H1 (cell line): ENCODE data around the gene BRD3OS. TPM values are rescaled to one million over a fixed set of nuclear protein-coding genes. Genes with fewer than 3 reads are reported as not detected.

Experiments
- CTCF ChIA-PET: fragments of 300-600 bp; sonication (Branson Sonifier 250); formaldehyde crosslinking; loops from one replicate; lab custom pipeline; 2021; ENCODE audit not compliant: partially characterized antibody; lab: Charles Lee
- POLR2A ChIA-PET: fragments of 300-600 bp; sonication (Branson Sonifier 250); formaldehyde crosslinking; loops from one replicate; lab custom pipeline; 2021; ENCODE audit warnings: inconsistent platforms; ENCODE audit not compliant: partially characterized antibody; lab: Charles Lee
- DNase-seq, 2 experiments: peaks; one replicate each; pipeline versions ENCODE4 v3.0.0 to v3.0.0-alpha.2; 2010 to 2022; ENCODE audit warnings: low spot score in 2 of 2, low read depth in 1 of 2, mixed read lengths in 1 of 2
- FAIRE-seq: peaks from 2 replicates; lab custom pipeline; 2011; peaks lifted over from hg19 to GRCh38; lab: Jason Lieb, UNC
- H2AFZ ChIP-seq: 2 replicates; pipeline ENCODE4 v1.8.1; 2012; ENCODE audit warnings: low read length, inconsistent platforms
- H2AK5ac ChIP-seq: 2 replicates; pipeline ENCODE4 v1.6.1; 2013; ENCODE audit warnings: low read depth, low read length
- H2BK120ac ChIP-seq: replicated peaks from 2 replicates; pipeline ENCODE3; 2013; ENCODE audit warnings: low read depth, low read length, inconsistent platforms
- H2BK12ac ChIP-seq: 2 replicates; pipeline ENCODE4 v1.6.1; 2013; ENCODE audit warnings: low read depth, low read length
- H2BK15ac ChIP-seq: 2 replicates; pipeline ENCODE4 v1.6.1; 2013; ENCODE audit warnings: low read length
- H2BK20ac ChIP-seq: 2 replicates; pipeline ENCODE4 v1.6.1; 2013; ENCODE audit warnings: low read length
- H2BK5ac ChIP-seq: 2 replicates; pipeline ENCODE4 v1.6.1; 2013; ENCODE audit warnings: low read depth, low read length
- H3K14ac ChIP-seq: 2 replicates; pipeline ENCODE4 v1.6.1; 2013; ENCODE audit warnings: inconsistent platforms; ENCODE audit not compliant: insufficient read length
- H3K18ac ChIP-seq: 2 replicates; pipeline ENCODE4 v1.6.1; 2013; ENCODE audit warnings: low read length; ENCODE audit errors: extremely low read depth
- H3K23ac ChIP-seq: 2 replicates; pipeline ENCODE4 v1.6.1; 2013; ENCODE audit warnings: inconsistent platforms; ENCODE audit not compliant: insufficient read length
- H3K23me2 ChIP-seq: 2 replicates; pipeline ENCODE4 v1.6.1; 2013; ENCODE audit warnings: low read depth, low read length
- H3K27ac ChIP-seq: 2 replicates; pipeline ENCODE4 v1.6.1; 2011; ENCODE audit warnings: low read depth, low read length, inconsistent platforms
- H3K27me3 ChIP-seq, 4 experiments: replicated peaks in 1 of 4; 1 replicate in 1 of 4; 2 replicates in 3 of 4; pipeline versions ENCODE4 v1.6.1 to v1.8.1; 2011 to 2013; ENCODE audit warnings: low read length in 3 of 4, mild to moderate bottlenecking in 3 of 4, inconsistent platforms in 2 of 4, mixed read lengths in 2 of 4, moderate library complexity in 1 of 4; ENCODE audit not compliant: control insufficient read depth in 3 of 4, insufficient read depth in 3 of 4; ENCODE audit errors: extremely low read depth in 1 of 4
- H3K36me3 ChIP-seq, 4 experiments: 2 replicates each; pipeline versions ENCODE4 v1.6.1 to v1.8.1; 2011 to 2013; ENCODE audit warnings: mild to moderate bottlenecking in 4 of 4, low read length in 3 of 4, moderate library complexity in 2 of 4, control low read depth in 1 of 4, inconsistent platforms in 1 of 4; ENCODE audit not compliant: insufficient read depth in 4 of 4, control insufficient read depth in 2 of 4
- H3K4ac ChIP-seq: replicated peaks from 2 replicates; pipeline ENCODE3; 2013; ENCODE audit warnings: low read length, low read depth, mixed read lengths, inconsistent platforms; ENCODE audit not compliant: insufficient read length
- H3K4me1 ChIP-seq, 4 experiments: replicated peaks in 1 of 4; 1 replicate in 1 of 4; 2 replicates in 3 of 4; pipeline versions ENCODE4 v1.6.1 to v1.8.1; 2011 to 2013; ENCODE audit warnings: low read length in 3 of 4, inconsistent platforms in 2 of 4, mixed read lengths in 1 of 4; ENCODE audit not compliant: insufficient read depth in 4 of 4, control insufficient read depth in 3 of 4
- H3K4me2 ChIP-seq, 2 experiments: 2 replicates each; pipeline versions ENCODE4 v1.6.1 to v1.8.1; 2011 to 2013; ENCODE audit warnings: low read depth in 2 of 2, low read length in 2 of 2, control low read depth in 1 of 2, inconsistent platforms in 1 of 2, mild to moderate bottlenecking in 1 of 2; ENCODE audit not compliant: insufficient read depth in 1 of 2
- H3K4me3 ChIP-seq, 4 experiments: fragments of 200-600, 300-600 bp in 1 of 4; sonication (generic), shearing (Covaris generic), sonication (Bioruptor Twin) in 1 of 4; 2 replicates each; pipeline versions ENCODE4 v1.5.1 to v1.8.1; 2011 to 2016; ENCODE audit warnings: low read length in 4 of 4, low read depth in 3 of 4, control low read depth in 2 of 4, inconsistent platforms in 2 of 4, mild to moderate bottlenecking in 2 of 4, mixed read lengths in 1 of 4, moderate library complexity in 1 of 4; ENCODE audit not compliant: insufficient read depth in 2 of 4; ENCODE audit errors: extremely low read depth in 1 of 4
- H3K56ac ChIP-seq: replicated peaks from 2 replicates; pipeline ENCODE3; 2013; ENCODE audit warnings: low read depth, mild to moderate bottlenecking, mixed read lengths, low read length, inconsistent platforms; ENCODE audit not compliant: insufficient read length
- H3K79me1 ChIP-seq: 2 replicates; pipeline ENCODE4 v1.6.1; 2013; ENCODE audit warnings: low read depth, low read length, control low read depth
- H3K79me2 ChIP-seq, 2 experiments: 2 replicates each; pipeline versions ENCODE4 v1.6.1 to v1.8.1; 2012 to 2013; ENCODE audit warnings: low read length in 2 of 2, mild to moderate bottlenecking in 2 of 2, inconsistent platforms in 1 of 2; ENCODE audit not compliant: insufficient read depth in 2 of 2, control insufficient read depth in 1 of 2
- H3K9ac ChIP-seq, 4 experiments: replicated peaks in 1 of 4; 1 replicate in 1 of 4; 2 replicates in 3 of 4; pipeline versions ENCODE4 v1.6.1 to v1.8.1; 2011 to 2013; ENCODE audit warnings: low read depth in 3 of 4, low read length in 3 of 4, control low read depth in 2 of 4, mild to moderate bottlenecking in 2 of 4, moderate library complexity in 2 of 4, inconsistent platforms in 1 of 4; ENCODE audit errors: extremely low read depth in 1 of 4
- H3K9me3 ChIP-seq, 2 experiments: 2 replicates each; pipeline versions ENCODE4 v1.6.1 to v1.8.1; 2012 to 2013; ENCODE audit warnings: mild to moderate bottlenecking in 2 of 2, moderate library complexity in 2 of 2, control low read depth in 1 of 2, inconsistent platforms in 1 of 2, low read depth in 1 of 2, low read length in 1 of 2, mixed read lengths in 1 of 2; ENCODE audit not compliant: insufficient read depth in 2 of 2
- H4K20me1 ChIP-seq, 2 experiments: replicated peaks in 1 of 2; 2 replicates each; pipeline versions ENCODE3 to v1.8.1; 2011 to 2013; ENCODE audit warnings: inconsistent platforms in 2 of 2, low read length in 2 of 2, mild to moderate bottlenecking in 1 of 2; ENCODE audit not compliant: insufficient read depth in 2 of 2, control insufficient read depth in 1 of 2
- H4K5ac ChIP-seq: 2 replicates; pipeline ENCODE4 v1.6.1; 2013; ENCODE audit warnings: low read length, low read depth, mixed read lengths, inconsistent platforms; ENCODE audit not compliant: insufficient read length
- H4K8ac ChIP-seq: 2 replicates; pipeline ENCODE4 v1.8.0; 2013; ENCODE audit warnings: mild to moderate bottlenecking, moderate library complexity, low read length, inconsistent platforms; ENCODE audit not compliant: insufficient read depth; ENCODE audit errors: extremely low read depth
- H4K91ac ChIP-seq: replicated peaks from 2 replicates; pipeline ENCODE3; 2013; ENCODE audit warnings: low read length, mixed read lengths, inconsistent platforms; ENCODE audit not compliant: insufficient read length
- ASH2L ChIP-seq: fragments of 200-600, 300-600 bp; sonication (generic); IDR thresholded peaks from one replicate; pipeline ENCODE4 v1.7.1; 2017; ENCODE audit warnings: low read length
- EGR1 ChIP-seq: IDR thresholded peaks from 2 replicates; pipeline ENCODE4 v1.6.1; 2011; ENCODE audit warnings: low read depth, low read length, borderline replicate concordance
- RNF2 ChIP-seq: fragments of 200-900, 300-1000 bp; sonication (generic); IDR thresholded peaks from 2 replicates; pipeline ENCODE4 v1.7.1; 2016; ENCODE audit warnings: borderline replicate concordance, low read depth, mild to moderate bottlenecking, antibody characterized with exemption, low read length; ENCODE audit not compliant: poor library complexity, severe bottlenecking; ENCODE audit errors: missing control alignments
- SP2 ChIP-seq: IDR thresholded peaks from 2 replicates; pipeline ENCODE4 v1.6.1; 2012; ENCODE audit warnings: mild to moderate bottlenecking, low read length, inconsistent platforms
- TEAD4 ChIP-seq: IDR thresholded peaks from 2 replicates; pipeline ENCODE4 v1.6.1; 2012; ENCODE audit warnings: low read depth, low read length, inconsistent platforms, mixed read lengths
- WGBS, 2 experiments: shearing (Covaris generic) in 1 of 2; methylation state at CpG; one replicate each; pipeline versions ENCODE4 v1.1.6 to v1.1.7; 2013 to 2015; ENCODE audit warnings: low lambda C conversion rate in 2 of 2, mixed read lengths in 2 of 2, inconsistent platforms in 1 of 2, low coverage in 1 of 2, missing lambda C conversion rate in 1 of 2; ENCODE audit not compliant: insufficient replicate concordance in 2 of 2, insufficient coverage in 1 of 2, insufficient read length in 1 of 2; ENCODE audit errors: extremely low coverage in 1 of 2, missing lambda C conversion rate in 1 of 2; 5-methylcytosine and 5-hydroxymethylcytosine counted together
- polyA plus RNA-seq, 7 experiments: library from polyadenylated mRNA; depleted of rRNA in 3 of 7; stranded (reverse) in 5 of 7; unstranded in 2 of 7; fragments of >200 nt in 5 of 7; fragments of 200-250 nt in 2 of 7; gene quantifications; 1 replicate in 5 of 7; 2 replicates in 1 of 7; 4 replicates in 1 of 7; pipeline versions ENCODE4 v1.2.1 to v1.2.3, GENCODE V29; 2011 to 2013; ENCODE audit warnings: missing spikeins in 2 of 7, mixed read lengths in 2 of 7
- total RNA-seq: library from RNA; stranded (reverse); fragmentation: NEBNext Ultra II Directional; extraction: Animal tissue kit (Norgen Biotek cat#: 25700); gene quantifications from 2 replicates; pipeline ENCODE4 v1.2.1, GENCODE V29; 2021

The BRD3OS gene
- total and polyA plus RNA-seq, 2 of the 8 experiments (the other 6 are each of a cell fraction or from before 2014, with no cell fraction given), result 12.7 to 20.2 TPM

- H4K91ac ChIP-seq, result no peak overlapping the region
- no peaks in the 10 kb centered on the region for H3K23me2 ChIP-seq
- peak overlapping the region; percentile 46; the same call in 1 of the 2 replicates for H4K8ac ChIP-seq
- H3K79me1 ChIP-seq, result peaks cover 19% of the 10 kb centered on the region
- CTCF ChIA-PET, result interaction anchor here (2.3 kb wide), 1 partner anchor 10 kb away, joined by 7 read pairs; no protein-coding TSS in a partner anchor
- H2BK120ac ChIP-seq, result no peak overlapping the region
- H3K4me3 ChIP-seq, result no peak overlapping the region
- whole genome bisulfite sequencing, 2 experiments, result 95% methylated on average over 16 of the region's 16 CpGs; no CpG with 5 or more reads in 1 of the 2 experiments
- H3K27me3 ChIP-seq, result no peaks in the 10 kb centered on the region
- no peak overlapping the region for H4K5ac ChIP-seq
- H3K18ac ChIP-seq, result no peak overlapping the region
- no peak overlapping the region for H3K23ac ChIP-seq
- H4K20me1 ChIP-seq, result peaks cover 33 to 41% of the 10 kb centered on the region in 2 experiments
- H3K27ac ChIP-seq, result no peak overlapping the region
- H3K4ac ChIP-seq, result no peak overlapping the region
- POLR2A ChIA-PET, result interaction anchor here (0.7 to 3.9 kb wide), 3 partner anchors 9 to 24 kb away, joined by 3 to 19 read pairs (median 3); no protein-coding TSS in a partner anchor
- H2BK12ac ChIP-seq, result no peak overlapping the region
- H2AK5ac ChIP-seq, result no peak overlapping the region
- no peak overlapping the region for H2BK5ac ChIP-seq
- no peaks in the 10 kb centered on the region for H3K9me3 ChIP-seq
- no peak overlapping the region for H3K14ac ChIP-seq
- H2BK20ac ChIP-seq, result no peak overlapping the region
- H3K79me2 ChIP-seq, result peaks cover 6 to 49% of the 10 kb centered on the region in 2 experiments; a peak in 3 of 4 replicates
- peaks cover 9 to 43% (median 40%) of the 10 kb centered on the region in 4 experiments for H3K36me3 ChIP-seq
- H3K9ac ChIP-seq, result no peak overlapping the region
- no peak overlapping the region for H2BK15ac ChIP-seq
- H2AFZ ChIP-seq, result no peak overlapping the region
- FAIRE-seq, result no peak
- TF ChIP-seq SP2 (no peak), EGR1 (no peak), TEAD4 (no peak), RNF2 (no peak), ASH2L (no peak)
- TF ChIP-seq, all 59 proteins: peak for 0
- H3K4me2 ChIP-seq, result no peak overlapping the region
- no peak overlapping the region for H3K56ac ChIP-seq
- no peak for DNase-seq
- H3K4me1 ChIP-seq, result peaks cover 0 to 7% (median 2%) of the 10 kb centered on the region in 4 experiments; a peak in 4 of 7 replicates
These were observed 27.7 kb downstream of the BRD3OS start for GRCh38 chr9:134052941-134053340.
